Measurements from ENCODE around the gene HAND2.
A peak's percentile ranks its signal among the peaks of the same experiment; 100 is the strongest.

Gene HAND2

DNA sequence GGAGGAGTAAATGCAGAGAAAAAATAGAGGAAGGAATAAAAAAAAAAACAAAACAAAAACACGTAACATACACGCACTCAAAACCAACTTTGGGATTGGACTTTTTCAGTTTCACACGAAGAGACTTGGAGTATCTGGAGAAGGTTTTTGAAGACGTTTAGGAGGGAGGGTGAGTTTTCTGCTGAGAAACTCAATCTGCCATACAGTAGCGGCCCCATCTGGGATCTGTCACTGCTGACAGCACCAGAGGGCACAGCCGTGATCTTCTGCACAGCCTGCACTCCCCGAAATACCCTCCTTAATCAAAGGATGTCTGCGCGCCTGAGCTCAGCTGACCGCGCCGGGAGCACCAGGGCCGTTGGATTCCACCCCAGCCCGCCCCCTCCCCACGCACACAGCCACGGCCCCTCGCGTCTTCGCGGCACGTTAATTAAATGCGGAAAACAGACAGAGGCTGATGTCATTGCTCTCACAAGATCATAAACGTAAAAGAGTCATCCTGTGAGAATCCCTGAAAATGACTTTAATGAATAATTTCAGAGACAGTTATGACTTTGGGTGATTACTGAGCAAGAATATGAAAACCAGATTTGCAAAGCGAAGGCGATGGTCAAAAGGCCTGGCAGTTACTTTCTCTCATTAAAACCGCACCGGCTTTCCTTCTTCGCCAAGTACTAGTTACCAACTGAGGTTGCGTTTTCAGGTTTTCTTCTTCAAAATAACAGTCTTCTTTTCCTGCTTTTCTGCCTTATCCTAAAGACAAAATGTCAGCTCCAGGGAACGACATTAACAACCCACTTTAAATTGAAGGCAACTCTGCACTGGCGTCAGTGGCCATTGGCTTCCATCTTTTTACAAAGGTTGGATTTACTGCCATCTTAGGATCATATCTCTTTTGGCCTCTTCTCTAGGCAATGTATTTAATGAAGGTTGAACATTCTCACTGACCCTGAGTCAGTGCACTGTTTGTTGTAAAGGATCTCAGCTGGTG lies 10.6 kb downstream of the HAND2 start:
- Mint-ChIP-seq H3K9me3 (peaks cover 8% of the 10 kb centered on the region), H3K4me3 (peak overlapping the region in 2 of 3 experiments; percentile 53 to 55), H3K27me3 (ENCODE audit: low read depth) (peaks cover 100% of the 10 kb centered on the region), H3K27ac (no peak overlapping the region), H3K36me3 (ENCODE audit: low read depth) (peaks cover 3% of the 10 kb centered on the region), H3K4me1 (peaks cover 59% of the 10 kb centered on the region)
- TF ChIP-seq, protein P1, sequence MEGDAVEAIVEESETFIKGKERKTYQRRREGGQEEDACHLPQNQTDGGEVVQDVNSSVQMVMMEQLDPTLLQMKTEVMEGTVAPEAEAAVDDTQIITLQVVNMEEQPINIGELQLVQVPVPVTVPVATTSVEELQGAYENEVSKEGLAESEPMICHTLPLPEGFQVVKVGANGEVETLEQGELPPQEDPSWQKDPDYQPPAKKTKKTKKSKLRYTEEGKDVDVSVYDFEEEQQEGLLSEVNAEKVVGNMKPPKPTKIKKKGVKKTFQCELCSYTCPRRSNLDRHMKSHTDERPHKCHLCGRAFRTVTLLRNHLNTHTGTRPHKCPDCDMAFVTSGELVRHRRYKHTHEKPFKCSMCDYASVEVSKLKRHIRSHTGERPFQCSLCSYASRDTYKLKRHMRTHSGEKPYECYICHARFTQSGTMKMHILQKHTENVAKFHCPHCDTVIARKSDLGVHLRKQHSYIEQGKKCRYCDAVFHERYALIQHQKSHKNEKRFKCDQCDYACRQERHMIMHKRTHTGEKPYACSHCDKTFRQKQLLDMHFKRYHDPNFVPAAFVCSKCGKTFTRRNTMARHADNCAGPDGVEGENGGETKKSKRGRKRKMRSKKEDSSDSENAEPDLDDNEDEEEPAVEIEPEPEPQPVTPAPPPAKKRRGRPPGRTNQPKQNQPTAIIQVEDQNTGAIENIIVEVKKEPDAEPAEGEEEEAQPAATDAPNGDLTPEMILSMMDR (IDR thresholded peaks at IDR 0.05; ENCODE audit: unreplicated experiment in 3 of 3), result no peak

GRCh38 chr4:173518425-173519102 lies 11.5 kb downstream of the HAND2 start:
- Mint-ChIP-seq H3K9me3 (peaks cover 8% of the 10 kb centered on the region), H3K36me3 (ENCODE audit: low read depth) (peaks cover 3% of the 10 kb centered on the region), H3K27ac (no peak overlapping the region), H3K4me3 (peak overlapping the region in 1 of 3 experiments; percentile 53), H3K4me1 (peaks cover 53% of the 10 kb centered on the region), H3K27me3 (ENCODE audit: low read depth) (peaks cover 100% of the 10 kb centered on the region)
- TF ChIP-seq, protein P1 (IDR thresholded peaks at IDR 0.05; ENCODE audit: unreplicated experiment in 3 of 3), result no peak

DNA sequence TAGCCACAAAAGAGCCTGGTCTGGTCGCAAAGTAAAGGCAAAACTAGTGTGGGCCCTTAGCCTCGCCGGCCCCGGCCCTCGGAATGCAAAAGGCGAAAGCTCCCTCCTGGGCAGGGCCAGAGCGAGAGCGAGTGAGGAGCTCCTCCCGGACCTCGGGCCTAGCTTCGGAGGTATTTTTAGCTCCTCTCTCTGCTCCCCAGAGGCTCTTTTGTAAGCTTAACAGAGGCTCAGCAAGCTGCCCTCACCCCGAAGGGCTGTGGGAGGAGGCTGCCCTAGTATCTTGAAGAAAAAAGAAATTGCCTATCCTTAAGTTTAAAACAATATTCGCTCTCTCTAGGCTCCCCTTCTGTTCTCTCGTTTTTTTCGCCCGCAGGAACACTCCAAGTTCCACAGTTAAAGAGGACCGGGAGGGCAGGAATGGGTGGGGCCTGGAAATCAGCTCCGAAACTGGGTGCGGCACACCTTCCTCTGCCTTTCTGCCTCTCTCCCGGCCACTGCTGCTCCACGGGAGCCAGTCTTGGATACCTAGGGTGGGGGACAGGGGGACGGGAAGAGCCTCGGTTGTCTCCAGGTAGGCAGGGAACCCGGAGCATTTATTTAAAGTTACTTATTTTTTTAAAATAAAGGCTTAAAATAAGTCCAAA lies 12.1 kb downstream of the HAND2 start:
- H3K27me3 Mint-ChIP-seq (ENCODE audit: low read depth), result peaks cover 100% of the 10 kb centered on the region
- H3K9me3 Mint-ChIP-seq, result peaks cover 8% of the 10 kb centered on the region
- no peak overlapping the region for H3K27ac Mint-ChIP-seq
- TF ChIP-seq, protein P1 (IDR thresholded peaks at IDR 0.05; ENCODE audit: unreplicated experiment in 3 of 3), result no peak
- peaks cover 49% of the 10 kb centered on the region for H3K4me1 Mint-ChIP-seq
- H3K4me3 Mint-ChIP-seq, result no peak overlapping the region
- H3K36me3 Mint-ChIP-seq (ENCODE audit: low read depth), result peaks cover 3% of the 10 kb centered on the region

DNA sequence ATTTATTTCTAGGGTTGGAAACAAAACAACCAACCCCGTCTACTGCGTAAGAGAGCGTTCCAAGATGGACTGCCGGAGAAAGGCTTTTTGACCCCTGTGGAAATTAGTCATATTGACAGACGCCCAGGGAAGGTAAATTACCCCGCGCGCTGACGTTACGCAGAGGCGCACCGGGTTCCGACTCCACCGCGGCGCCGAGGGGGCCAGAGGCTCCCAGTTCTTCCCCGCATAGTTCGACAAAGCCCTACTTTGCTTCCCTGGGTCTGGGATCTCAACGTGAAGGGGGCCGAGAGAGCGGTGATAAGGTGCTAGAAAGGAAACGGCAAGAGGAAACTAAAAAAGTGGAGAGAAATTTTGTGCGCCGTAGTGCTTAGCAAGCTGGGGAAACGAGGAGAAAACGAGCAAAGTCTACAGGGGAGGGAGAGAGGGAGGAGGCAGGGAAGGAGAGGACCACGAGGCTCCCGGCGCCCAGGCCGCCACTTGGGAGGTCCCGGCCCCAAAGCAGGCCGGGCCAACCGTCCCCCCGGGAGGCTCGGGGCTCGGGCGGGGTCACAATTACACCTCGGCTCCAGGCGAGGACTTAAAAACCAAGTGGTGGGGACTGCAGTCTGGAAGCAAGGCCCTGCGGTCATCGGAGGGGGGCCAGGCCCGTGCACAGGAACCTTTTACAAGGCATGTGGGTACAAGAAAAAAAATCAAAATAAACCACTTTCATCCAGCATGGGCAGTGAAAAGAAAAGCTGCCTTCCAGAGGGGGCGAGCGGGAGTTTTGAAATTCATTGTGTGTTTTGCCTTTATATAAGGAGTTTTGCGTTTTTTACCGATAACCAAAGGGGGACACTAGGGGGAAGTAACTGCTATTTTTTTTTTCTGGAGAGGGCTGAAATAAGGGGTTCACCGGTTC lies 13.2 kb downstream of the HAND2 start:
- Mint-ChIP-seq H3K9me3 (peaks cover 11% of the 10 kb centered on the region), H3K4me1 (peaks cover 42% of the 10 kb centered on the region), H3K4me3 (peak overlapping the region; percentile 7 to 60 (median 18)), H3K36me3 (ENCODE audit: low read depth) (peaks cover 3% of the 10 kb centered on the region), H3K27me3 (ENCODE audit: low read depth) (peaks cover 100% of the 10 kb centered on the region), H3K27ac (peak overlapping the region in 1 of 3 experiments; percentile 6)
- TF ChIP-seq, protein P1 (IDR thresholded peaks at IDR 0.05; ENCODE audit: unreplicated experiment in 3 of 3), result no peak

- Mint-ChIP-seq H3K9me3 (peaks cover 10% of the 10 kb centered on the region), H3K4me3 (peak overlapping the region in 1 of 3 experiments; percentile 54), H3K36me3 (ENCODE audit: low read depth) (peaks cover 3% of the 10 kb centered on the region), H3K4me1 (peaks cover 31% of the 10 kb centered on the region), H3K27me3 (ENCODE audit: low read depth) (peaks cover 100% of the 10 kb centered on the region), H3K27ac (no peak overlapping the region)
- TF ChIP-seq, protein P1 (IDR thresholded peaks at IDR 0.05; ENCODE audit: unreplicated experiment in 3 of 3), result no peak
Measured at GRCh38 chr4:173515458-173515857, 14.6 kb downstream of the HAND2 start.

Data from nephron (organoid).